Subcutaneous adipose tissue (tissue), 4 donors: ENCODE results near the gene SPINK1. TPM values are rescaled to one million over a fixed set of nuclear protein-coding genes. Genes with fewer than 3 reads are reported as not detected.

ENCODE experiments used
- CTCF ChIP-seq: fragments of 450-650 bp; IDR thresholded peaks from one replicate; pipeline ENCODE4 v1.5.1; 2016; ENCODE audit warnings: low read depth, mild to moderate bottlenecking, control low read depth, antibody characterized with exemption, moderate library complexity
- total RNA-seq, 4 donors: library from RNA; depleted of rRNA; stranded (reverse); fragments of >200 nt; gene quantifications; one replicate each; pipeline ENCODE4 v1.1.0, GENCODE V29; 2016

SPINK1 gene
- total RNA-seq, 4 donors from 2014 or later = not detected

DNA sequence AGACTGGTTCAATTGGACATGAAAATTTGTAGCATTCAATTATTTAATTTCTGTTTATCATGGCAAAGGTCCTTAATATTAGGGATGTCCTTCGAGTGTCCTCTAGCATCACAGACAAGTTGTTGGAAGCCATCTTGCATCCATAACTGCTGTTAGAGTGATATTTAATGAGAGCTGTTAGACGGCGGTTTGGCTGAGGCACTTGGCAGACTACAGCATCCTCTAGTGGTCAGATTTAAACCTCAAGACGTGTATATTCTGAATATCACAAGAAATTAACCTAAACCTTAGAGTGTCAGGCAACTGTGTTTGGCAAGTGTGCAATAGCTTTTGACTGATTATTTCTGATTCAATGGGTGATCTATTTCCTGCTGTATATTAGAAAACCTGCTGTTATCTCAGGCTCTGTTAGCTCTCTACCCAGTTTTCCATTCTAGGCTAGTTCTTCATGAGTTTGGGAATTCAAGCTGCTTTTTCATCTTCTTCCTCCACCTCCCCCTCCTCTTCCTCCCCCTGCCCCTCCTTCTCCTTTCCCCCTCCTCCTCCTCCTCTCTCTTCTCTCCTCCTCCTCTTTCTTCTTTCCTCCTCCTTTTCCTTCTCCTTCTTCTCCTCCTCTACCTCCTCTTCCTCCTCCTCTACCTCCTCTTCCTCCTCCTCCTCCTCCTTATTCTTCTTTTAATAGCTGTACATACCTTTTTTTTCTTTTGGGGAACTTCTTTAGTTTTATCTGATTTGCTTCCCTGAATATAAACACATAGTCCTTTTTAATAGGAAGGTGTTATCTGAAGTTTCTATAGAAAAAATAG, 8.6 kb downstream of the SPINK1 start:
- TF ChIP-seq CTCF = no peak

GRCh38 chr5:147821766-147822165, 9.7 kb downstream of the SPINK1 start:
- no peak for TF ChIP-seq CTCF

DNA sequence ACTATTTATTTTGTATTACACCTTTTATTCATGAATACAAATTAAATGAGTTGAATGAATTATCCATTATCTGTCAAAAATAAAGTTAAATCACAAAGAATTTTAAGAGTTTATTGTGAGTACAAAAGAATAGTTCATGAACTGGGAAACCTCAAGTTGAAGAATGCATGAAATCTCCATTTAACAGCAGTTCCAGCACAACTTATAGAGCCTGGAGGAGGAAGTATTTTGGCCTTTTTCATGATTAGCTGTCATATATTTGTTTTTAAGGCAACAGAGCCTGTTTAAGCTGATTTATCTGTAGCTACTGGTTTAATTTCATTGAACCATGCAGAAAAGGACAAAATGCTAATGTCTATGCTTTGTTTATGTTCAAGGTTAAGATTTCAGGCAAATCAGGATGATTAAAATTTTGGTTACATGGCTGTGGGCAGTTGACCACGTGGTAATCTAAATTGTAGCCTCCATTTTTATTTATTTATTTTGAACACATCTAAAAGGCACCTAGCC, 12.2 kb downstream of the SPINK1 start:
- no peak for TF ChIP-seq CTCF

DNA sequence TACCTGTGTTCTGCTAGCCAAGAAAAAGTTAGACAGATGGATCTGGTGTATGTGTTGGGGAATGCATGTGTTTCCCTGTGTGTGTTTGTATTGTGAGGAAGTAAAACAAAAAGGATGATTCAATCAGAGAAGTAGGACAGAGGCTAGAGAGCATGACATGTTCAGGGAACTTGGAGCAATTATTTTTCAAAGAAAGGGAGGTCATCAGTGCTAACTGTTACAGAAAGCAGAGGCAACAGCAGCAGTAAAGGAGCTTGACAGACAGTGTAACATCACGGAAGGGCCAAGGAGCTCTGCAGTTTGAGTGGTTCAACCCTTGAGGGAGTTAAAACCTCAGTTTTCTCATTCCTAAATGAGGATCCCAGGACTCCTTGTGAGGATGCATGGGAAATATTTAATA, 13.2 kb downstream of the SPINK1 start:
- no peak for TF ChIP-seq CTCF

- TF ChIP-seq CTCF = no peak
These were observed 17.8 kb downstream of the SPINK1 start for GRCh38 chr5:147813696-147814095.

DNA sequence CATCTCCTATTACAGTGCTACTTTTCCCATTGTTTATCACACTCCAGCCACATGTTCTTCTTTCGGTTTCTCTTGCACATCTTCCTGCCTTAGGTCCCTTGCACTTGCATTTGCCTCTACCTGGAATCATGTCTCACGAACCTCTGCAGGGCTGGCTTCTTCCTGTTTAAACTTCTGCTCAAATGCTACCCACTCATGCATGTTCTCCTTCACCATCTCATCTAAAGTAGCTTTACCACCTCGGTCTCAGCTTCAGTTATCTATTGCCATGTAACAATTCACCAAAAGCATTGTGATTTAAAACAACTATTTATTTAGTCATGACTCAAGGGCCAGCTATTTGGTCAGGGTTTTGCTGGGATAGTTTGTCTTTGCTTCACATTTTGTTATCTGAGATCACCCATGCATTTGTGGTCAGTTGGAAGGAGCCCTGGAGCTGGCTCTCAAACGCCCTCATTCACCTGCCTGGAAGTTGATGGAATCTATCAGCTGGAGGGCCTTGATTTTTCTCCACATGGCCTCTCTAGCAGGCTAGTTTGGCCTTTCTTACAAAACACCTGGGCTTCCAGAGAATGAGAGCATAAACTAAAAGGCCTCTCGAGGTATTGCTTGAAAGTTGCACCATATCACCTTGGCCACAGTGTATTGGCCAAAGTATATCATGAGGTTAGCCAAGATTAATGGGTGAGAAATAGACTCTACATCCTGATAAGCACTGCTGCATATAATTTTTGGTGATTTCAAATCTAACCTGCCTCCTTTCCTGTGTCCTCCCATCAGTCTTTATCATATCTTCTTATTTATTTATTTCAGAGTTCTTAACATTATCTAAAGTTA, 21.4 kb downstream of the SPINK1 start:
- no peak for TF ChIP-seq CTCF

- TF ChIP-seq CTCF = no peak
These were observed 26.4 kb downstream of the SPINK1 start for GRCh38 chr5:147805030-147805454.
